ENCODE data around the gene PEX7.
"Not testable (repeated sequence)": the region's sequence is repeated elsewhere in the genome, so short reads cannot be mapped to it uniquely, and the experiment has no call there.

The PEX7 gene

GRCh38 chr6:136790411-136791295 lies 31.7 kb upstream of the PEX7 start:
- no peak for DNase-seq (ENCODE audit: low read depth in 2 of 2)

GRCh38 chr6:136791296-136792094 lies 30.9 kb upstream of the PEX7 start:
- peak in 1 of 2 donors; percentile 15 for DNase-seq (ENCODE audit: low read depth in 2 of 2)

DNA sequence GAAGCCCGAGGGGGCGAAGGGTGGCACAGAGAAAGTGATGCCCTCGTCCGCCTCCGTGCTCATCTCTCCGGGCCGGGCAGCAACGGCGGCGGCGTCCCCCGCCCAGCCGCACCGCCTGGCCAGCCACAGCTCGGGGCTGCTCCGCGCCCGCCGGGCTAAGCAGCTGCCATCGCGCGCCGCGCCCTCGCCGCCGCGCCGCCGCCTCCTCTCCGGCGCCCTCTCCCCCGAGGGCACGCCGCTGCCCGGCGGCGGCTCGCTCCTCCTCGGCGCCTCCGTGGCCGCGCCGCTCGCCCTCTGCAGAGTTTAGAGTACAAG lies 30.3 kb upstream of the PEX7 start:
- DNase-seq (ENCODE audit: low read depth in 2 of 2), result peak in 1 of 2 donors; percentile 15

- peak; percentile 82 to 92 for DNase-seq (ENCODE audit: low read depth in 2 of 2)
These were observed 29.8 kb upstream of the PEX7 start, which contains the start of gene MAP3K5 for GRCh38 chr6:136792410-136793262. MAP3K5 (minus strand) TSS chr6:136792477; CDS start chr6:136792157, 320 bp downstream.

- no peak for DNase-seq (ENCODE audit: low read depth in 2 of 2)
These were observed 29.0 kb upstream of the PEX7 start for GRCh38 chr6:136793363-136793762.

- DNase-seq (ENCODE audit: low read depth in 2 of 2), result no peak
These were observed 27.0 kb upstream of the PEX7 start for GRCh38 chr6:136795386-136795785.

DNA sequence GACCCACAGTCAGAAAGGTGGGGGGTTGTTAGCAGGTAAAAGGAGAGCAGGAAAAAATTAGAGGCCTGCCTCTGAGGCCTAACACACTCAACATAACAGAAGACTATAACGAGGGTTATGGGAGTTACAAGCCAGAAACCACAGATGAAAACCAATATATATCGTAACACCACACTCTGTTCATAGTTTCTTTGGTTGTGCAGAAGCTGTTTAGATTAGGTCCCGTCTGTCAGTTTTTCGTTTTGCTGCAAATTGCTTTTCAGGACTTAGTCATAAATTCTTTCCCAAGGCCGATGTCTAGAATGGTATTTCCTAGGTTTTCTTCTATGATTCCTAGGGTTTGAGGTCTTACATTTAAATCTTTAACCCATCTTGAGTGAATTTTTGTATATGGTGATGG lies 26.4 kb upstream of the PEX7 start:
- DNase-seq (ENCODE audit: low read depth in 2 of 2), result no peak

DNA sequence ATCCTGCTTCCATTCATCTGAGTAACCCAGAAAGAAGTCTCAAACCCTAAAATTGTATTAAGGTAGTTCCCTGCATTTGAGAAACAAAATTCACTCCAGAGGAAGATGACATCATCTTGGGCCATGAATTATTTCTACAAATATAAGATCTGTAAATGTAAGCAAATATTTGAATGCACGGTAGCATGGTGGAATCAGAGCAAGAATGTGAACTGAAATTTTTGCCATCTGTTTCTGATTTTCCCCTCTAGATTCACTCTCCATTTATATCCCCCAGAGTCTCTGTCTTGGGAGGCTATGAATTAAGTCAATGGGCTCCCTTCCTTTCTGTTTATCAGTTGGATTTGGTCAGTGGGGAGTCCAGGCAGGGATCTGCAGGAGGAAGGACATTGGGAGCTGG lies 24.3 kb upstream of the PEX7 start:
- DNase-seq (ENCODE audit: low read depth in 2 of 2), result no peak

GRCh38 chr6:136801581-136801980 lies 20.8 kb upstream of the PEX7 start:
- no peak for DNase-seq (ENCODE audit: low read depth in 2 of 2)

DNA sequence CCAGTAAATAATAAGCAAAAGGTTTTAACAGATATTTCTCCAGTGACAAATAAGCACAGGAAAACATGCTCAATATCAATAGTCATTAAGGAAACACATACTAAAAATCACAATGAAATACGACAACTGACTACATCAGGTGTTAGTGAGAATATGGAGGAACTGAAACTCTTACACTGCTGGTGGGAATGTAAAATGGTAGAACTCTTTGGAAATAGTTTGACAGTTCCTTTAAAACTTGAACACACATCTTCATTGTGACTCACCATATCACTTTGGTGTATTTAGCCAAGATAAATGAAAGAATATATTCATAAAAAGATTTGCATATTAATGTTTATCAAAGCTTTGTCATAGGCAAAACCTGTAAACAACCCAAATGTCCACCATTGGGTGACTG lies 18.8 kb upstream of the PEX7 start:
- no peak for DNase-seq (ENCODE audit: low read depth in 2 of 2)

DNA sequence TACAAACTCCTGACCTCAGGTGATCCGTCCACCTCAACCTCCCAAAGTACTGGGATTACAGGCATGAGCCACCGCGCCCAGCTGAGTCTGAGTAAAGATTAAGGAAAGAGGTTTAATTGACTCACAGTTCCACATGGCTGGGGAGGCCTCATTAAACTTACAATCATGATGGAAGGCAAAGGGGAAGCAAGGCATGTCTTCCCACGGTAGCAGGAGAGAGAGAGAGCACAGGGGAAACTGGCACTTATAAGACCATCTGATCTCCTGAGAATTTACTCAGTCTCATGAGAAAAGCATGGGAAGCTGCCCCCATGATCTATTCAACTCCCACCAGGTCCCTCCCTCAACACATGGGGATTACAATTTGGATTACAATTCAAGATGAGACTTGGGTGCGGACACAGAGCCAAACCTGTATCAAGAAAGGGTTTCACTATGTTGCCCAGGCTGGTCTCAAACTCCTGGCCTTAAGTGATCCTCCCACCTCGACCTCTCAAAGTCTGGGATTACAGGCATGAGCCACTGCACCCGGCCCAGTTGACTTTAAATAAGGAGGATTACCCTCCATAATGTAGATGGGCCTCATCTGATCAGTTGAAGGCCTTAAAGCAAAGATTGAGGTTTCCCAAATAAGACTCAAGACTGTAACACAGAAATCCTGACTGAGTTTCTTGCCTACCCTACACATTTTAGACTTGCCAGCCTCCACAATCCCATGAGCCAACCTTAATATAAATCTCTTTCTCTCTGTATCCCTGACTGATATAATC lies 13.1 kb upstream of the PEX7 start:
- DNase-seq (ENCODE audit: low read depth in 2 of 2), result no peak

DNA sequence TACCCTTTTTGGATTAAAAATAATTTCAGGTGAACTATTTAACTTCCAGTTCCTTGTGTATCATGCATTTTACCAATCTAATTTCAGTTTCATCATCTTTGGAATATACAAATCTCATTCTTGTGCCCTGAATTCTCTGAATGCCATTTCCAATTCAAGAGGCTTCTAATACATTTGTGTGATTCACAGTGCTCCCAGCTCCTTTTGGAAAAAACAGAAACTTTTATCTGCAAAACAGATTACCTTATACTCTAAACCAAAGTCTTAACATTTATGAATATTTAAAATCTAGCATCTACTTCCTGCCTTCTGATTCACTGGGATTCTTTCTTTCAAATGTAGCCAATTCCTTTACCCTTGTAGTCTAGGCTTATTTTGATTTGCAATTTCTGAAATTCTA lies 11.1 kb upstream of the PEX7 start:
- no peak for DNase-seq (ENCODE audit: low read depth in 2 of 2)

GRCh38 chr6:136812174-136812573 lies 10.2 kb upstream of the PEX7 start:
- no peak for DNase-seq (ENCODE audit: low read depth in 2 of 2)

GRCh38 chr6:136815608-136816007 lies 6.8 kb upstream of the PEX7 start:
- DNase-seq (ENCODE audit: low read depth in 2 of 2), result not testable (repeated sequence)

DNA sequence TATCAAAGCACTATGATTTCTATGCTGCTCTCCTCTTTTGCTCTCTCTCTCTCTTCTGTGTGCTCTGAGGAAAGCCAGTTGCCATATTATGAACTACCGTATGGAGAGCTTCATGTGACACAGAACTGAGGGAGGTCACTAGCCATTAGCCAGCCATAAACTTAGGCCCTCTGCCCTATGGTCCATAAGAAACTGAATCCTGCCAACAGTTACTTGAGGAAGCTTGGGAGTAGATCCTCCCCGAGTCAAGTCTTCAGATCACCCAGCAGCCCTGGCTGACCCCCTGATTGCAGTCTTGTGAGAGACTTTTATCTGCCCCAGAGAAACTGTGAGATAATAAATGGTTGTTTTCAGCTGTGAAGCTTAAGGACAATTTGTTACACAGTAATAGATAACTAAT lies 5.7 kb upstream of the PEX7 start:
- no peak for DNase-seq (ENCODE audit: low read depth in 2 of 2)

DNA sequence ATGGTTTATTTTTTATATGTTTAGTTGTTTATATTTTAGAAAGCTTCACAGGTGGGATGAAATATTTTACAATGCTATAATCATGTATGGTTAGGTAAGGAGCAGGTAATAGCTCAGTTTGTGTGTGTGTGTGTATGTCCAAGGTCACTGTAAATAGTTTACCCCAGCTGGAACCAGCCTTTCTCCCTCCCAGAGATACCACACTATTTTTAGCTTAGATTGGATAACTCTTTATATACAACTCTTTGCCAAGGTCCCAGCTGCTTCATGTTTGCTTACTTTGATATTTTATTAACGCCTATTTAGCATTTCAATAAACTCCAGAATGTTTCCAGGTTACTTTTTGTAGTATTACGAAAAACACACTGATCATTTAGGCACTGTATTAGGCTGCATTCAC lies 1.8 kb upstream of the PEX7 start:
- no peak for DNase-seq (ENCODE audit: low read depth in 2 of 2)

DNA sequence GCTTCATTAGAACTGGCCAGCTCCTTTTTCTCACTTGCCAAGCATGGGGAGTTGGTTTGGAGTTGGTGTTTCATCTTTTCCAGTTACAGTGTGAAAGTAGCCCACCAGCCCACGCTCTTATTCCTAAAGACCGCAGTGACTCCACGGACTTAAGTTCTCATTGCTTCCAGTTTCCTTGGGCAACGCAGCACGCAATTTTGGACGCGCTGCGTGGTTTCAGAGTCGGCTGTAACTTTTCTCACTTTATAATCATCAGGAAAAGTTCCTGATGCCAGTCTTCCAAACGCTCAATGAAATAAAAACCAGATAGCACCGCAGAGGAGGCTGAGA lies 381 bp upstream of the PEX7 start:
- no peak for DNase-seq (ENCODE audit: low read depth in 2 of 2)

DNA sequence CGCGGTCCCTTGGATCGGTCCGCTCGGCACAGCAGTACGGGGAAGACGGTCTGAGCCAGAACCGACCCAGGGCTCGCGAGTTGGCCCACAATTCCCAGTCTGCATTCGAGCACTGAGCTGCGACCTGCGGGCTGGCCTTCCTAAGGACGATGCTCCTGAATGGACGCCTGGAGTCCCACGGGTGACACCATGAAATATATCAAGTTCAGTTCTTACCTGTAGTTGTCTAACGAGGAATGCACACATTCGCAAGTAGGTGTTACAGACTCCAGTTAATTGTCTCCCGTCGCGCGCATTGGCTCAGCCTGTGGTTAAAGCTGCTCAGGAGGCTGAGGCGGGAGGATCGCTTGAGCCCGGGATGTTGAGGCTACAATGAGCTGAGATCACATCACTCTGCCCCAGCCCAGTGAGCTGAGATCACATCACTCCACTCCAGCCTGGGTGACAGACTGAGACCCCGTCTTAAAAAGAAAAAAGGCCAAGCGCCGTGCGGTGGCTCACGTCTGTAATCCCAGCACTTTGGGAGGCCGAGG lies 802 bp downstream of the PEX7 start:
- no peak for DNase-seq (ENCODE audit: low read depth in 2 of 2)

DNA sequence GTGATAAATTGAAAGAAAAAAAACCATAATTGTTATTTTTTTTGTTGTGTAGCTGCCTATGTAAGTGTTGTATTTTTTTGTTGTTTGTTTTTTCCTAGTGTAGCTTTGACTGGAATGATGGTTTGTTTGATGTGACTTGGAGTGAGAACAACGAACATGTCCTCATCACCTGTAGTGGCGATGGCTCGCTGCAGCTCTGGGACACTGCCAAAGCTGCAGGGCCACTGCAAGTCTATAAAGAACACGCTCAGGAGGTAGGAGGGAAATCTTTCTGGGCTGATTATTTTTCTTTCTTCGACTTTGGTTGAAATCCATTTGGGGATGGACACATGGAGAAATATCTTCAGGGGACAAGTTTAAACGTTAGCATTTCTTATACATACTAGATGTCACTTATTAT lies 3.8 kb downstream of the PEX7 start:
- no peak for DNase-seq (ENCODE audit: low read depth in 2 of 2)

DNA sequence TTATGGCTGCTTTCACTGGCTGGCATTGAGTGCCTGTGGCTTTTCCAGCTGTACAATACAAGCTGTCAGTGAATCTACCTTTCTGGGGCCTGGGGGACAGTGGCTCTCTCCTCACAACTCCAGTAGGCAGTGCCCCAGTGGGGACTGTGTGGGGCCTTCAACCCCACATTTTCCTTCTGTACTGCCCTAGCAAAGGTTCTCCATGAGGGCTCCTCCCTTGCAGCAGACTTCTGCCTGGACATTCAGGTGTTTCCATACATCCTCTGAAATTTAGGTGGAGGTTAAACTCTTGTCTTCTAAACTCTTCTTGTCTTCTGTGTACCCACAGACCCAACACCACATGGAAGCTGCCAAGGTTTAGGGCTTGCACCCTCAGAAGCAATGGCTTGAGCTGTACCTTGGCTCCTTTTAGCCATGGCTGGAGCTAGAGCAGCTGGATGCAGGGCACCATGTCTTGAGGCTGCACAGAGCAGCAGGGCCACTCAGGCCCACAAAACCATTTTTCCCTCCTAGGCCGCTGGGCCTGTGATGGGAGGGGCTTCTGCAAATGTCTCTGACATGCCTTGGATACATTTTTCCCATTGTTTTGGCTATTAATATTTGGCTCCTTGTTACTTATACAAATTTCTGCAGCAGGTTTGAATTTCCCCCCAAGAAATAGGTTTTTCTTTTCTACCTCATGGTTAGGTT lies 9.6 kb downstream of the PEX7 start:
- DNase-seq (ENCODE audit: low read depth in 2 of 2), result no peak

Data from stimulated activated CD8-positive, alpha-beta memory T cell treated with anti-CD3 and anti-CD28 coated beads, Interleukin-2, amount 100 ng/mL, for 1 hour (primary cell).